Neuronal stem cell (in vitro differentiated cells): ENCODE data around the gene KIAA0586.

Source experiments
- DNase-seq: peaks from one replicate; pipeline ENCODE4 v3.0.0-alpha.2; 2013; ENCODE audit warnings: low spot score
- H2AFZ ChIP-seq: one replicate; pipeline ENCODE4 v1.6.1; 2013; ENCODE audit warnings: mild to moderate bottlenecking, low read length, inconsistent platforms
- H2AK5ac ChIP-seq: 2 replicates; pipeline ENCODE4 v1.6.1; 2013; ENCODE audit warnings: low read depth, mild to moderate bottlenecking, inconsistent platforms, low read length, moderate library complexity, mixed read lengths
- H2BK120ac ChIP-seq: 2 replicates; pipeline ENCODE4 v1.6.1; 2013; ENCODE audit warnings: low read depth, mild to moderate bottlenecking, inconsistent platforms, low read length, moderate library complexity, mixed read lengths
- H2BK12ac ChIP-seq: one replicate; pipeline ENCODE4 v1.6.1; 2013; ENCODE audit warnings: low read length, inconsistent platforms
- H2BK15ac ChIP-seq: 2 replicates; pipeline ENCODE4 v1.6.1; 2013; ENCODE audit warnings: mild to moderate bottlenecking, low read length, inconsistent platforms, mixed read lengths
- H2BK5ac ChIP-seq: one replicate; pipeline ENCODE4 v1.6.1; 2013; ENCODE audit warnings: inconsistent platforms, mild to moderate bottlenecking, low read length, moderate library complexity
- H3K14ac ChIP-seq: one replicate; pipeline ENCODE4 v1.6.1; 2013; ENCODE audit warnings: low read length, inconsistent platforms
- H3K18ac ChIP-seq: 2 replicates; pipeline ENCODE4 v1.6.1; 2013; ENCODE audit warnings: low read length, inconsistent platforms
- H3K23ac ChIP-seq: 2 replicates; pipeline ENCODE4 v1.6.1; 2013; ENCODE audit warnings: low read depth, mild to moderate bottlenecking, mixed read lengths, low read length, inconsistent platforms; ENCODE audit not compliant: poor library complexity
- H3K27ac ChIP-seq: replicated peaks from 3 replicates; pipeline ENCODE4 v1.5.1; 2013; ENCODE audit warnings: low read length, inconsistent platforms
- H3K27me3 ChIP-seq, 3 experiments: 2 replicates each; pipeline ENCODE4 v1.6.1; 2013; ENCODE audit warnings: low read length in 3 of 3, mild to moderate bottlenecking in 2 of 3, inconsistent platforms in 1 of 3, low read depth in 1 of 3, mixed read lengths in 1 of 3, moderate library complexity in 1 of 3; ENCODE audit not compliant: control insufficient read depth in 3 of 3, insufficient read depth in 3 of 3
- H3K36me3 ChIP-seq, 2 donors: replicated peaks in 1 of 2; 2 replicates each; pipeline ENCODE4 v1.6.1; 2013; ENCODE audit warnings: low read length in 2 of 2; ENCODE audit not compliant: control insufficient read depth in 2 of 2, insufficient read depth in 2 of 2
- H3K4ac ChIP-seq: 2 replicates; pipeline ENCODE4 v1.6.1; 2013; ENCODE audit warnings: inconsistent platforms, mild to moderate bottlenecking, low read length, moderate library complexity
- H3K4me1 ChIP-seq, 2 donors: 1 replicate in 1 of 2; 2 replicates in 1 of 2; pipeline ENCODE4 v1.6.1; 2013; ENCODE audit warnings: low read length in 2 of 2, low read depth in 1 of 2; ENCODE audit not compliant: control insufficient read depth in 2 of 2, insufficient read depth in 1 of 2
- H3K4me2 ChIP-seq: one replicate; pipeline ENCODE4 v1.6.1; 2013; ENCODE audit warnings: mild to moderate bottlenecking, low read length, inconsistent platforms; ENCODE audit not compliant: insufficient read depth, poor library complexity, severe bottlenecking
- H3K4me3 ChIP-seq, 2 donors: 2 replicates each; pipeline ENCODE4 v1.5.1; 2013; ENCODE audit warnings: low read length in 2 of 2, mild to moderate bottlenecking in 2 of 2, inconsistent platforms in 1 of 2, moderate library complexity in 1 of 2
- H3K79me1 ChIP-seq: one replicate; pipeline ENCODE4 v1.6.1; 2013; ENCODE audit warnings: low read depth, mild to moderate bottlenecking, inconsistent platforms, low read length, moderate library complexity
- H3K9ac ChIP-seq: one replicate; pipeline ENCODE4 v1.6.1; 2013; ENCODE audit warnings: mild to moderate bottlenecking, low read depth, low read length, inconsistent platforms; ENCODE audit not compliant: poor library complexity
- H3K9me3 ChIP-seq, 2 donors: replicated peaks in 1 of 2; 2 replicates each; pipeline versions ENCODE3 to v1.6.1; 2013; ENCODE audit warnings: low read length in 2 of 2, mild to moderate bottlenecking in 2 of 2, inconsistent platforms in 1 of 2, low read depth in 1 of 2, mixed read lengths in 1 of 2, moderate library complexity in 1 of 2; ENCODE audit not compliant: control insufficient read depth in 2 of 2, insufficient read depth in 1 of 2
- H4K8ac ChIP-seq: one replicate; pipeline ENCODE4 v1.6.1; 2013; ENCODE audit warnings: low read depth, mild to moderate bottlenecking, inconsistent platforms, low read length, moderate library complexity
- H4K91ac ChIP-seq: one replicate; pipeline ENCODE4 v1.6.1; 2013; ENCODE audit warnings: low read length, low read depth, mild to moderate bottlenecking, inconsistent platforms; ENCODE audit not compliant: poor library complexity
- WGBS, 2 donors: extraction: QIAGEN DNeasy Blood & Tissue Kit; methylation state at CpG; one replicate each; pipeline ENCODE4 v1.1.7; 2013; ENCODE audit warnings: missing lambda C conversion rate in 2 of 2, mixed read lengths in 1 of 2; ENCODE audit not compliant: insufficient read length in 2 of 2, insufficient replicate concordance in 1 of 2; ENCODE audit errors: extremely low coverage in 2 of 2; 5-methylcytosine and 5-hydroxymethylcytosine counted together

Gene KIAA0586

GRCh38 chr14:58467575-58467974, 40.1 kb downstream of the KIAA0586 start:
- H2BK5ac ChIP-seq: no peak overlapping the region
- H3K4ac ChIP-seq: no peak overlapping the region
- no peak overlapping the region for H2AFZ ChIP-seq
- H3K27ac ChIP-seq: no peak overlapping the region
- H3K4me3 ChIP-seq: no peak overlapping the region
- no peak overlapping the region for H4K91ac ChIP-seq
- H3K9me3 ChIP-seq: no peaks in the 10 kb centered on the region
- H3K79me1 ChIP-seq: no peaks in the 10 kb centered on the region
- no peak overlapping the region for H2AK5ac ChIP-seq
- H3K36me3 ChIP-seq: peaks cover 10 to 97% of the 10 kb centered on the region in 2 donors
- no peak overlapping the region for H3K18ac ChIP-seq
- H4K8ac ChIP-seq: no peak overlapping the region
- no peaks in the 10 kb centered on the region for H3K27me3 ChIP-seq
- no peak overlapping the region for H3K23ac ChIP-seq
- H2BK15ac ChIP-seq: no peak overlapping the region
- no peak overlapping the region for H2BK120ac ChIP-seq
- no peak for DNase-seq
- no peak overlapping the region for H2BK12ac ChIP-seq
- no peak overlapping the region for H3K9ac ChIP-seq
- no peaks in the 10 kb centered on the region for H3K4me1 ChIP-seq
- no peak overlapping the region for H3K14ac ChIP-seq
- no CpG with 5 or more reads among the region's 2 CpGs for whole genome bisulfite sequencing, 2 donors
- H3K4me2 ChIP-seq: no peak overlapping the region

GRCh38 chr14:58469309-58469708, 41.8 kb downstream of the KIAA0586 start:
- no peak overlapping the region for H3K4me2 ChIP-seq
- no peak overlapping the region for H2BK15ac ChIP-seq
- no peak overlapping the region for H2AFZ ChIP-seq
- H2BK5ac ChIP-seq: no peak overlapping the region
- H3K18ac ChIP-seq: no peak overlapping the region
- DNase-seq: no peak
- no peak overlapping the region for H3K4me3 ChIP-seq
- no peak overlapping the region for H2BK120ac ChIP-seq
- H3K14ac ChIP-seq: no peak overlapping the region
- no peak overlapping the region for H2AK5ac ChIP-seq
- H3K79me1 ChIP-seq: no peaks in the 10 kb centered on the region
- no peak overlapping the region for H3K27ac ChIP-seq
- peaks cover 10 to 92% of the 10 kb centered on the region in 2 donors for H3K36me3 ChIP-seq
- H3K4ac ChIP-seq: no peak overlapping the region
- H4K91ac ChIP-seq: no peak overlapping the region
- no peak overlapping the region for H2BK12ac ChIP-seq
- no peak overlapping the region for H3K9ac ChIP-seq
- H4K8ac ChIP-seq: no peak overlapping the region
- H3K27me3 ChIP-seq: no peaks in the 10 kb centered on the region
- no CpG with 5 or more reads among the region's 5 CpGs for WGBS, 2 donors
- peaks cover 0 to 2% of the 10 kb centered on the region in 2 donors for H3K9me3 ChIP-seq
- no peak overlapping the region for H3K23ac ChIP-seq
- H3K4me1 ChIP-seq: no peaks in the 10 kb centered on the region

DNA sequence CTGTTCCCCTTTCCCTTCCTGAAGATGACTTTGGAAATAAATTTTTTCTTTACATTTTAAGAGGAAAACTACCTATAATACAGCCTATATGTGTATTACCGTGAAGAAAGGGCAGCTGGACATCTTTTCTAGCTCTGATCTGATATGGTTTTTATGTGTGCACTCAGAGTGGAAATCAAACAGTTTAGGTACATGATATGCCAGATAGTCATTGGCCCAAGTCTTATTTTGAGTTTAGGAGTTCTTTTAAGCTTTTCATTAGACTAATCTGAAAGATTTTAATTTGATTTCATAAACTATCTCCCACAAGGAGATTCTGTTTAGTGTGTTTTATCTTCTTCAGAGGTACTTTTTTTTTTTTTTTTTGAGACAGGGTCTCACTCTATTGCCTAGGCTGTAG, 48.8 kb downstream of the KIAA0586 start:
- Histone ChIP-seq H3K14ac (no peak overlapping the region), H2BK12ac (no peak overlapping the region), H3K9me3 (peaks cover 2 to 11% of the 10 kb centered on the region in 2 donors), H3K4me3 (no peak overlapping the region), H3K4me1 (no peaks in the 10 kb centered on the region), H4K8ac (no peak overlapping the region), H3K4ac (no peak overlapping the region), H3K4me2 (no peak overlapping the region), H3K27me3 (no peaks in the 10 kb centered on the region), H4K91ac (no peak overlapping the region), H3K79me1 (no peaks in the 10 kb centered on the region), H3K9ac (no peak overlapping the region), H2AFZ (no peak overlapping the region), H2BK120ac (no peak overlapping the region), H2BK5ac (no peak overlapping the region), H2BK15ac (no peak overlapping the region), H3K18ac (no peak overlapping the region), H3K23ac (no peak overlapping the region), H2AK5ac (no peak overlapping the region), H3K27ac (no peak overlapping the region), H3K36me3 (peaks cover 5 to 93% of the 10 kb centered on the region in 2 donors)
- WGBS, 2 donors: no CpG with 5 or more reads among the region's 1 CpG
- no peak for DNase-seq

- Histone ChIP-seq H2AFZ (no peak overlapping the region), H2AK5ac (no peak overlapping the region), H3K79me1 (no peaks in the 10 kb centered on the region), H4K91ac (no peak overlapping the region), H3K23ac (no peak overlapping the region), H3K4me1 (no peaks in the 10 kb centered on the region), H4K8ac (no peak overlapping the region), H3K4me2 (no peak overlapping the region), H3K27ac (no peak overlapping the region), H3K9me3 (peaks cover 2 to 11% of the 10 kb centered on the region in 2 donors), H3K27me3 (no peaks in the 10 kb centered on the region), H2BK120ac (no peak overlapping the region), H3K36me3 (peaks cover 6 to 85% of the 10 kb centered on the region in 2 donors), H3K18ac (no peak overlapping the region), H3K9ac (no peak overlapping the region), H2BK5ac (no peak overlapping the region), H3K14ac (no peak overlapping the region), H3K4ac (no peak overlapping the region), H3K4me3 (no peak overlapping the region), H2BK15ac (no peak overlapping the region), H2BK12ac (no peak overlapping the region)
- DNase-seq: no peak
- 100% methylated on average over 1 of the region's 2 CpGs for WGBS, 2 donors
Measured at GRCh38 chr14:58477653-58478052, 50.1 kb downstream of the KIAA0586 start.
